HL-60/S4 (cell line): ENCODE results near the gene MAST4.
"Not testable (repeated sequence)": the region's sequence is repeated elsewhere in the genome, so short reads cannot be mapped to it uniquely, and the experiment has no call there.

Experiments used
- in situ Hi-C: fragments of 300-500 bp; cut with MboI; formaldehyde crosslinking; loops from 2 replicates; pipeline ENCODE4 v1.14.3; 2022; ENCODE audit warnings: low sequenced_read_pairs

Gene MAST4

DNA sequence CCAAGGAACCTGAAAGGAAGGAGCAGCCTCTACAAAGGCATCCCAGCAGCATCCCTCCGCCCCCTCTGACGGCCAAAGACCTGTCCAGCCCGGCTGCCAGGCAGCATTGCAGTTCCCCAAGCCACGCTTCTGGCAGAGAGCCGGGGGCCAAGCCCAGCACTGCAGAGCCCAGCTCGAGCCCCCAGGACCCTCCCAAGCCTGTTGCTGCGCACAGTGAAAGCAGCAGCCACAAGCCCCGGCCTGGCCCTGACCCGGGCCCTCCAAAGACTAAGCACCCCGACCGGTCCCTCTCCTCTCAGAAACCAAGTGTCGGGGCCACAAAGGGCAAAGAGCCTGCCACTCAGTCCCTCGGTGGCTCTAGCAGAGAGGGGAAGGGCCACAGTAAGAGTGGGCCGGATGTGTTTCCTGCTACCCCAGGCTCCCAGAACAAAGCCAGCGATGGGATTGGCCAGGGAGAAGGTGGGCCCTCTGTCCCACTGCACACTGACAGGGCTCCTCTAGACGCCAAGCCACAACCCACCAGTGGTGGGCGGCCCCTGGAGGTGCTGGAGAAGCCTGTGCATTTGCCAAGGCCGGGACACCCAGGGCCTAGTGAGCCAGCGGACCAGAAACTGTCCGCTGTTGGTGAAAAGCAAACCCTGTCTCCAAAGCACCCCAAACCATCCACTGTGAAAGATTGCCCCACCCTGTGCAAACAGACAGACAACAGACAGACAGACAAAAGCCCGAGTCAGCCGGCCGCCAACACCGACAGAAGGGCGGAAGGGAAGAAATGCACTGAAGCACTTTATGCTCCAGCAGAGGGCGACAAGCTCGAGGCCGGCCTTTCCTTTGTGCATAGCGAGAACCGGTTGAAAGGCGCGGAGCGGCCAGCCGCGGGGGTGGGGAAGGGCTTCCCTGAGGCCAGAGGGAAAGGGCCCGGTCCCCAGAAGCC, 569.6 kb downstream of the MAST4 start:
- in situ Hi-C loops, result no loop called here

DNA sequence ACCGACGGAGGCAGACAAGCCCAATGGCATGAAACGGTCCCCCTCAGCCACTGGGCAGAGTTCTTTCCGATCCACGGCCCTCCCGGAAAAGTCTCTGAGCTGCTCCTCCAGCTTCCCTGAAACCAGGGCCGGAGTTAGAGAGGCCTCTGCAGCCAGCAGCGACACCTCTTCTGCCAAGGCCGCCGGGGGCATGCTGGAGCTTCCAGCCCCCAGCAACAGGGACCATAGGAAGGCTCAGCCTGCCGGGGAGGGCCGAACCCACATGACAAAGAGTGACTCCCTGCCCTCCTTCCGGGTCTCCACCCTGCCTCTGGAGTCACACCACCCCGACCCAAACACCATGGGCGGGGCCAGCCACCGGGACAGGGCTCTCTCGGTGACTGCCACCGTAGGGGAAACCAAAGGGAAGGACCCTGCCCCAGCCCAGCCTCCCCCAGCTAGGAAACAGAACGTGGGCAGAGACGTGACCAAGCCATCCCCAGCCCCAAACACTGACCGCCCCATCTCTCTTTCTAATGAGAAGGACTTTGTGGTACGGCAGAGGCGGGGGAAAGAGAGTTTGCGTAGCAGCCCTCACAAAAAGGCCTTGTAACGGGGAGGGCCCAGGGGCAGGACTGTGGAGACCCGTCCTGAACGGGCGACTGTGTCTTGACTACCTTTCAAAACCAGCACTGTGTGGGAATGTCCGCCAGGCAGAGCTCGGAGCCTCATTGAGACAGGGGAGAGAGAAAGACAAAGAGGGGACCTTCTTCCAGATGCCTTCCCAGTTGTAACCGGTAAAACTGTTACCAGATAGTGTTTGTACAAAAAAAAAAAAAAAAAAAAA, 570.5 kb downstream of the MAST4 start:
- in situ Hi-C loops, result no loop called here

DNA sequence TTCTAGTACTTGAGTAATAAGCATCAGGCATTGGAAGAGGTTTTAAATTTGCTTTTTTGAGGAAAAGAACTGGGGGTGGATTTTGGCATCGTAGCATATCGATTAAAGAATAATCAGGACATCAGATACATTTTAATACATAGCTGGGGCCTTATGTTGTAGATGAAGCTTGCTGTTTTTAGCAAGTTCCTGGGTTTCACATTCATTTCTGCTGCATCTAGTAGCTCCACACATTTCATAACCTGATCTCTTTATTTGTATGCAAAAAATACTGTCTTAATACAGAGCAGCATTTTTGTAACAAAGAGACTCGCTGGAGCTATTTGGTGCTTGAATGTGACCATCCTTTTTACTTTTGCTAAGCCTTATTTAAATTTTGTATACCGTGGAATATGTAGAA, 571.9 kb downstream of the MAST4 start:
- in situ Hi-C loops, result no loop called here

DNA sequence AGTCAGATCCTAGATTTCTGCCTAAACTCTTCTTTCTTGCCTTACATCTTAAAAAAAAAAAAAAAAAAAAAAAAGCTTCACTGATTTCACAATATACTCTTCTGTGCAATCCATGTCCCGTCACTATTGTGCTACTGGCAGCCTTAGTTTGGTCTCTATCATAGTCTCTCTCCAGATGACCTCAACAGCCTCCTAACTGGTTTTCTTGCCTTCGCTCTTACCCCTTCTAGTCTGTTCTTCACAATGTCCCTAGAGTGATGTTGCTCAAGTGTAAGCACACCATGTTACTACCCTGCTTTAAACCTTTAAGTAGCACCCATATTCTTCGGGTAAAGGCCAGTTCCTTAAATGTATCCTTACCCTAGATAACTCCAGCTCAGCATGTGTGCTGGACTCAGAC, 574.6 kb downstream of the MAST4 start:
- in situ Hi-C loops, result no loop called here

DNA sequence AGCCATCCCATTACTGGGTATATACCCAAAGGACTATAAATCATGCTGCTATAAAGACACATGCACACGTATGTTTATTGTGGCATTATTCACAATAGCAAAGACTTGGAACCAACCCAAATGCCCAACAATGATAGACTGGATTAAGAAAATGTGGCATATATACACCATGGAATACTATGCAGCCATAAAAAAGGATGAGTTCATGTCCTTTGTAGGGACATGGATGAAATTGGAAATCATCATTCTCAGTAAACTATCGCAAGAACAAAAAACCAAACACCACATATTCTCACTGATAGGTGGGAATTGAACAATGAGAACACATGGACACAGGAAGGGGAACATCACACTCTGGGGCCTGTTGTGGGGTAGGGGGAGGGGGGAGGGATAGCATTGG, 577.2 kb downstream of the MAST4 start:
- in situ Hi-C loops, result not testable (repeated sequence)

DNA sequence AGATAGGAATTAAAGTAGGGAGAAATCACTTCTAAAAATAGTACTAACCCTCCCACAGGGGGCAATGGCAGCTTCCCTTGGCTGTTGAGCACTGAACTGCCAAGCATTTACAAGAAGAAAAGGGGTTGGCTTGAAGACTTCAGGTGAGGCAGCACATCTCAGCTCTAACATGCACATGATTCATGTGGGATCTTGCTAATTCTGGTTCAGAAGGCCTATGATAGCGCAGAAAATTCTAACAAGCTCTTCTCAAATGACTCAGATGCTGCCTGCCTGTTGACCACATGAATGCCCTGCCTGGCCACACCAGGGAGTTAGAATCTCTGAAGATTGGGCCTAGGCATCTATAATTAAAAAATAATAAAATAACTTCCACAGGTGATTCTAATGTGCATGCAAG, 577.8 kb downstream of the MAST4 start:
- in situ Hi-C loops, result no loop called here

DNA sequence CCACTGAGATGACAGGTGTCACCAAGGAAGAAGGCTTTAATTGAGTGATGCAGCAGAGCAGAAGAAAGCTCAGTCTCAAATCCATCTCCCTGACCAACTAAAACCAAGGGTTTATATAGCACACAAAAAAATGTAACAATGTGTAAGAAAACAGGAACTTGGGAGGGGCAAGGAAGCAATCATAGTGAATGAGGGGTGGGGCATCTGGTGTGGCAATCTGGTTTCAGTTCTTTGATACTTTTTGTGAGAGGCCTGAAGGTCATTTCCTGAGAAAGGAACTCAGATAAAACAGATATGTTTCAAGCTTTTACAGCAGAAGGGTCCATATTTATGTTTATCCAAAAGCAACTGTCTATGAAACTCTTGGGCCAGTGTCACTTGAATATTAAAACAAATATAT, 580.7 kb downstream of the MAST4 start:
- in situ Hi-C loops, result no loop called here

DNA sequence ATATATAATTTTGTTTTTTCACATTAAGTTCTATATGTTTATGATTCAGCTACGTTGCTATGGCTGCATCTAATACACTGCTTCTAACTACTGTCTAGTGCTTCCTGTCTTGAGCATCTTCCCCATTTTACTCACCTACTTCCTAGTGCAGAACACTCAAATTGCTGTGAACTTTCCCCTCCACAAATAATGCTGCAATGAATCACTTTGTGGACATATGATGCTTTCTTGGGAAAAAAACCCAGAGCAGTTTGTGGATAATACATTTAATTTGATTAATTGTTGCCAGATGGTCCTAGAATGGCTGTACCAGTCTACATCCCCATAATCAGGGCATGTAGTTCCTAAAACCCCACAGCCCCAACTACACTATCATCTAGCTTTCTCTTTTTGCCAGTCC, 581.9 kb downstream of the MAST4 start:
- in situ Hi-C loops, result no loop called here

DNA sequence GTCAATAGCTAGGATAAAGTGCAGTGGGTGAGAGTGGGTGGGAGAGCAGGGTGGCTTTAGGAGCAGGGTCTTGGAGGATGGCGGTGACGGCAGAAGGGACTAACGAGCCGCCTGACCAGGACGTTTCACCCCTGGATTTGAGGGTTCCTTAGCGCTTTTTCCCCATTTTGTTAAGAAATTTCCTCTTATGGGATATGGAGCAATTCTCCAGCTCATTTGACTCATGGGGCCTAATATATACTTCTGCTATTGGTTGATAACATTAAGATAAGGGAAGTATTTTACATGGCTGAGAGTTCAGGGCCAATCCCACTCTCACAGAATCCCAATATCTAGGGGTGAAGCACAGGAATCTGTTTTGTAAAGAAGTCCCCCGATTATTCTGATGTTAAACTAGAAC, 582.8 kb downstream of the MAST4 start:
- in situ Hi-C loops, result no loop called here

DNA sequence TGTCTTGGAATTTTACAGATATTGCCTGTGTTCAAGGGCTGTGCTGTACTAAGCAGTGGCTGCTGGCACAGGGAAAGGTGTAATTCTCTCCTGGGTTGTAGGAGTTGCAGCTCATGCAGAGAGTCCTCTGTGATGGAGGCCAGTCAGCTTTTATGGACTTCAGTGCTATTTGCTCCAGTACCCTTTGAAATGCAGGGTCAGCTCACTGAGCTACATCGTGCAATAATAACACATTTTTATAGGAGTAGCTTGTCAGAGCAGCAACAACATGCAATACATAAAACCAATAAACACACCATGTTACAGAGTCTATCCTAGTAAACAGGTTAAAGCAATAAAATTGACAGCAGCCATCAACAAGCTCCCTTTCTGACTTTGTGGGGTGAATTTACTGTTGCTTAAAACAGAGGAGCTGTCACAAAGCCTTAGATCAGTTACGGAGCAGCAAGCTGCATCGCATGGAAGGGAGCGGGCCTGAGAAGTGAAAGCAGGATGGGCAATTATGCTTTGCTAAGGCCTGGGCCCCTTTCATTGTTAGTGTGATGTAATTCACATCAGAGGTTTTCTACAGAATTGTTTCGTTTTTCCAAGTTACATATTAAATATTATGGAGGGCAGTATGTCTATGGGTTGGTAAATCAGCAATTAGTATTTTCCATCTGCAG, 583.6 kb downstream of the MAST4 start:
- in situ Hi-C loops, result no loop called here

DNA sequence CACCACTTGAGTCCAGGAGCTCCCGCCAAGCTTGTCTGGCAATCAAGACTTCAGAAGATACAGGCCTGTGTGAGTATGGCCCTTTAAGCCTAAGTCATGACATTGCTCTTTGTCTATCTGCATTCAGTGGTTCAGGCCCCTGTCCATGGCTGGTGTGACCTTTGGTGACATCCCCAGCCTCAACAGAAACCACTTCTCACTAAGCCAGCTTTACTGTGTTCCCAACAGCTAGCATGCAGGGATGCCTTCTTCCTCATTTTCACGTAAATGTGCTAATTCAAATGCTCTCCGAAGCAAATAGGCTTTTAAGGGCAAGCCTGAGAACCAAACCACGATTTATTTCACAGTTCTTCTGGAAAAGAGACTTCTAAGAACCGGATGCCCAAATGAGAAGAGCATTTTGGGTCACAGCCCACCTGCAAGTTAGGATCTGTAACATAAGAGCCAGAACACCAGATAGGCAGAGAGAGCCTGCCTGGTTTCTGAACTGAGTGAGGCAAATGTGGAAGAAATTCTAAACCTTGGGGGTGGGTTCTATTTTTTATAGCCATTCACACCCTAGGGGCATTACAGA, 585.5 kb downstream of the MAST4 start:
- in situ Hi-C loops, result no loop called here

DNA sequence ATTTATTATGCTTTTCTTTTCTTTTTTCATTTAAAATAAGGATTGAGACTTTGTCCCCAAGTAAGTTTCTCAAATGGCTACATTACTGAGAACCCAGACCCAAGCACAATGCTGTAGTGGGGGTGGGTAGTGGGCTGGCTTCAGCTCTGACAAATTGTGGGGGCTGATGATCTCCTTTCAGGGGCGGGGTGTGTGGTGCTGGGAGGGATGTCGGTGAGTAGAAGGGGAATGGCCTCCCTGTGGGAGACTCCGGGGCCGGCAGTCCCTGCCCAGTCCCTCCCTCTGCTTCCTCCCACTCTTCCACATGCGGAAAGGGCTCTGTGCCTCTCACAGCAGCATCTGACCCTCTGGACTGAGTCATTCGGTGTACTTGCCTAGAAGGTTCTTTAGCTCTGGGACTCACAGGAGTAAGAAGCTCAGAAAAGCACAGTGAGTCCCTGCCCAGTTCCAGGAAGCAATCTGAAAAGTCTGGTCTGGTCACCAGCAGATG, 586.2 kb downstream of the MAST4 start:
- in situ Hi-C loops, result no loop called here

DNA sequence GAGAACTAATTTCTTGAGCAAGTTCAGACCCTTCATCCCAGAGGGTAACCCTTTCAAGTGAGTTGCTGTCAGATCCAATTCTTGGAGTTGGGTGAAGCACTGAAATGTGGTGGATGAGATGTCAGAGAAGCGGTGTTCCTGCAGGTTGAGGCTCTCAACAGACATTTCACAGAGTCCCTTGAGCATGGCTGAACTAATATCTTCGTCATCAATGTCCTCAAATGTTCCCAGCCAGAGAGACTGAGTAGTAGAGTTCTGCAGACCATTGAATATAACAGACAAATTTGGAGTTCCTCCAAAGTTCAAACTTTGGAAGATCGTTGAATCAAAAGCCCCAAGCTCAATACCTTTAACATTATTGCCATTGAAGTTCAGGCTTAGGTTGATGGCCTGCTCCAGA, 587.7 kb downstream of the MAST4 start:
- in situ Hi-C loops, result no loop called here

DNA sequence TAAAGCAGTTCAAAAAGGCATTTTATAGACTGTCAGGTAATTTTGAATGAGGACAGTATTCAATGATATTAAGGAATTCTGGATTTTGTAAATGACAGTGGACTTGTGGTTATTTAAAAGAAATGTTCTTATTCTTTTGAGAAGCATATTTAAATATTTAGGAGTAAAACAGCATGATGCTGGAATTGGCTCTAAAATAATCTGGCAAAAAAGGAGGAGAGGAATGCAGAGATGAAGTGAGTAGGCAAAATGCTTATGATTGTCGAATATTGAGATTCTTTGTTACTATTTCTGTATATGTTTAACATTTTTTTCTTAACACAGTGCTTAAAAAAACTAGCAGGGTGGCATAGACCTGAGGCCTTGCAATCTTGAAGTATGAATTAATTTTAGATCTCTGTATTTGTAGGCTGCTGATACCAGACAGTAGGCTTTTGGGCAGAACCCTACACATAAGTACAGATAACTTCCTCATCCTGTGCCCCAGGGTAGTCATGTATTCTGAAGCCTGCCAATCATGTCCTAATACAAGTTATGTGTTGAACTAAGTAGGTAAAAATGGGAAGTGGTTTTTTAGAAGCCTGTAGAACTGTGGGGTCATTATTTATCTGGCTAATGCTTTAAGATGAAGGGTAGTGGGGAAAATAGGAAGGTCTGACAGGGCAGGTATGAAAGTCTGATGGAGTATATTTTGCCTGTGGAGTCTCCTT, 591.0 kb downstream of the MAST4 start:
- in situ Hi-C loops, result no loop called here

DNA sequence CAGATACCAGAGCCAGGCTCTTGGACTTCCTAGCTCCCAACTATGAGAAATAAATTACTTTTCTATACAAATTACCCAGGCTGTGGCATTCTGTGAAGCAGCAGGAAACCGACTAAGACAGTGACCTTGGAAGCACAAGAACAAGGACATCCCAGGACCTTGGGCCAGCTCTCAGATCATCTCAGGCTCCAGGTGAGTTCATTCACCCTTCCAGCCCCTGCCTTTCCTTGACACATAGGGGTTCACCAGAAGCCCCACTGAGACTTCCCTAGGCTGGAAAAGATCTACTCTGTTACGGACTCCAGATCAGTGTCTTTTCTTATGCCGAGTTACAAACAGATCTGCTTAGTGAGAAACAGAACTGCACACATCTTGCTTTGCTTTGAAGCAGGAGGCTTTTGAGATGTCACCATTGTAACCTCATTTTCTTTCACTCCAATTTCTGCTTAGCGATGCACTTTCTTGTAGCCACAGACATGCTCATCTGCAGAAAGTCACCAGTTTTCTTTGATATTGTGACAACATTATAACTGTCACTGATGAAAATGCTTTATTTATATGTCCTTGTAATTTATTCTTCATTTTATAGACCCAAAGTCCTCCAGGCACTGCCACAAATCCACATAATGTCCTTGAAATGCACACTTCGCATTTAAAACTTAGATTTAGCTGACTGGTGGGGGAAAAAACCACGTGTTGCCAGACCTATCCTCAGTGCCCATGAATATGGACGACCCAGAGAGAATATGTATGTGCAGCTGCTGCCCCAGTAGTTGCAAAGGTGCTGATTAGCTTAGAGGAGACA, 592.3 kb downstream of the MAST4 start:
- in situ Hi-C loops, result no loop called here

DNA sequence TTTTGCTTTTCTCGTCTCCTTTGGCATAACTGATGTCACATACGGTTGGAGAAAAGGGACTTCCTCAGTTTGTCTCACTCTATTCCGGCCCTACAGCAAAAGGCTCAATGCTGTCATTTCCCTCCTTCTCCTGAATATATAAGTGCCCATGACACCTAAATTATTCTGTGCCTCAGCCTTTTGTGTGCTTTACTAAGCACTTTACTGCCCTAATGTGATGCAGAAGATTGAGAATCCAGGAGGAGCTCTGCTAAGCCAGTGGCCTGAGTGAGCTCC, 592.8 kb downstream of the MAST4 start:
- in situ Hi-C loops, result no loop called here

DNA sequence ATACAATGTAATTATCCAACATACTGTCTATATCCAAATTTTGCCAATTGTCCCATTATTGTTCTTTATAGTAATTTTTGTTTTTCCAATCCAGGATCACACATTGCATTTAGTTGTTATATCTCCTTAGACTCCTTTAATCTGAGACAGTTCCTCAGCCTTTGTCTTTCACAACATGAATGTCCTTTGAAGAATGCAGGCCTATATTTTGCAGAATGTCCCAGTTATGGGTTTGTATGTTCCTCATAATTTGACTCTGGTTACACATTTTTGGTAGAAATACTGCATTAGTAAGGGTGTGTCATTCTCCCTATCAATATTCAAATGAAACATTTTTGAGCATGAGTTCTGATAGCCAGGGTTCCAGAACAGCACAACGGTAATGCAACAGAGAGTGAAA, 593.7 kb downstream of the MAST4 start:
- in situ Hi-C loops, result no loop called here

DNA sequence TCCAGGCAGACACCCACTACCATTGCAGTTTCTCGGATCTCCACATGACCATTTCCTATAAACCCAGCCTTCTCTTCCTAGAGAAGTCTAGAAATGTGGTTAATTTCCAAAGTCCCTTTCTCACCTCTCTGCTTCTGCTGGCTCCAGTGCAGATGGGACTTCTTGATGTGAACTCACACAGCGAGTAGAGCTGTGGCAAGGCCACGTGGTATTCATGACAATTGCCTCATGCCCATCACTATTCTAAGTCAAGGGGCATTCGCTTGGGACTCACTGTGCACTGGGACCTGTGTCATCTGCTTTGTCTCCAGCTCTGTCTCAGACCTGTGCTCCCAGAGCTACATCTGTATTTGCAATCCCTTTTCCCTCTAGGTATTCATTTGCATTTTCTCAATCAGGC, 594.2 kb downstream of the MAST4 start:
- in situ Hi-C loops, result no loop called here

DNA sequence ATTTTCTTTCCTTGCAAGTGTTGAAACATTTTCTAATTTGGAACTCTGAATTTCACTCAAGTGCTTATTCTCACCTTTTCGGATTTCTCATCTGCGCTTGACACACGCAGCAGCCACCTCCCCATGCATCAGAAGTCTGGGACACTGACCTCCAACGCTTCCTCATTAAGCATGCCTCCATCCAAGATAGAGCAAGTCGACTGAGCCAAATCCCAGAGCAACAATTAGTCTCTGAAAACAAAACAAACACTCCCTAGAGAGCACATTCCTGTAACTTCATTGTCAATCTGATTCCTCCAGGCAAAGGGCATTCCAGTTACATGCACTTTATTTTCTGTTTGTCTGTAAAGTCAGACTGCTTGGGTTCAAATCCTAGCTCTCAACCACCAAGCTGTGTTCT, 594.7 kb downstream of the MAST4 start:
- in situ Hi-C loops, result no loop called here
